HEK293 (cell line): Measurements from ENCODE around the gene SIGMAR1.
A peak's percentile ranks its signal among the peaks of the same experiment; 100 is the strongest.

Experiments
- HOXC10 ChIP-seq: sonication (generic); formaldehyde crosslinking; IDR thresholded peaks from 2 replicates; pipeline ENCODE4 v1.8.1; 2023; ENCODE audit warnings: mild to moderate bottlenecking, missing genetic modification reagents
- HOXD13 ChIP-seq: sonication (generic); formaldehyde crosslinking; IDR thresholded peaks from 2 replicates; pipeline ENCODE4 v1.8.0; 2022; ENCODE audit warnings: missing genetic modification reagents, borderline replicate concordance
- KLF16 ChIP-seq: fragments of 450-650 bp; formaldehyde crosslinking; IDR thresholded peaks from 2 replicates; pipeline ENCODE4 v1.5.1; 2017; ENCODE audit warnings: missing biosample characterization, missing genetic modification characterization
- RBAK ChIP-seq: fragments of 450-650 bp; formaldehyde crosslinking; IDR thresholded peaks from 2 replicates; pipeline ENCODE4 v1.5.1; 2016; ENCODE audit warnings: missing biosample characterization, missing genetic modification characterization
- SP7 ChIP-seq: fragments of 450-650 bp; formaldehyde crosslinking; IDR thresholded peaks from 2 replicates; pipeline ENCODE4 v1.5.1; 2016; ENCODE audit warnings: missing biosample characterization, missing genetic modification characterization
- ZBTB48 ChIP-seq: fragments of 450-650 bp; formaldehyde crosslinking; IDR thresholded peaks from 2 replicates; pipeline ENCODE4 v1.5.1; 2016; ENCODE audit warnings: missing biosample characterization, missing genetic modification characterization
- ZFP3 ChIP-seq: fragments of 450-650 bp; formaldehyde crosslinking; IDR thresholded peaks from 2 replicates; pipeline ENCODE4 v1.5.1; 2016; ENCODE audit warnings: low read depth, missing biosample characterization, missing genetic modification characterization
- ZFP41 ChIP-seq: fragments of 450-650 bp; formaldehyde crosslinking; IDR thresholded peaks from 2 replicates; pipeline ENCODE4 v1.5.1; 2016; ENCODE audit warnings: missing biosample characterization, missing genetic modification characterization, borderline replicate concordance
- ZNF132 ChIP-seq: fragments of 450-650 bp; formaldehyde crosslinking; IDR thresholded peaks from 2 replicates; pipeline ENCODE4 v1.5.1; 2017; ENCODE audit warnings: missing biosample characterization, missing genetic modification characterization, borderline replicate concordance
- ZNF133 ChIP-seq: fragments of 450-650 bp; formaldehyde crosslinking; IDR thresholded peaks from 2 replicates; pipeline ENCODE4 v1.5.1; 2016; ENCODE audit warnings: missing biosample characterization, missing genetic modification characterization
- ZNF175 ChIP-seq: fragments of 450-650 bp; formaldehyde crosslinking; IDR thresholded peaks from 2 replicates; pipeline ENCODE4 v1.5.1; 2016; ENCODE audit warnings: missing biosample characterization, missing genetic modification characterization
- ZNF19 ChIP-seq: fragments of 450-650 bp; formaldehyde crosslinking; IDR thresholded peaks from 2 replicates; pipeline ENCODE4; 2016; ENCODE audit warnings: missing biosample characterization, missing genetic modification characterization, low read depth
- ZNF202 ChIP-seq: fragments of 450-650 bp; formaldehyde crosslinking; IDR thresholded peaks from 2 replicates; pipeline ENCODE4 v1.5.1; 2016; ENCODE audit warnings: missing biosample characterization, missing genetic modification characterization, borderline replicate concordance
- ZNF223 ChIP-seq: fragments of 450-650 bp; formaldehyde crosslinking; IDR thresholded peaks from 2 replicates; pipeline ENCODE4 v1.5.1; 2016; ENCODE audit warnings: missing biosample characterization, missing genetic modification characterization
- ZNF239 ChIP-seq: fragments of 450-650 bp; formaldehyde crosslinking; IDR thresholded peaks from 2 replicates; pipeline ENCODE4 v1.5.1; 2016; ENCODE audit warnings: missing biosample characterization, missing genetic modification characterization
- ZNF24 ChIP-seq: fragments of 450-650 bp; formaldehyde crosslinking; IDR thresholded peaks from 2 replicates; pipeline ENCODE4 v1.5.1; 2016; ENCODE audit warnings: missing biosample characterization, missing genetic modification characterization
- ZNF302 ChIP-seq: fragments of 450-650 bp; formaldehyde crosslinking; IDR thresholded peaks from 2 replicates; pipeline ENCODE4 v1.5.1; 2016; ENCODE audit warnings: missing biosample characterization, missing genetic modification characterization, low read depth
- ZNF37A ChIP-seq: fragments of 450-650 bp; IDR thresholded peaks from 2 replicates; pipeline ENCODE4 v1.5.1; 2018; ENCODE audit warnings: missing biosample characterization, missing genetic modification characterization
- ZNF423 ChIP-seq: fragments of 450-650 bp; formaldehyde crosslinking; IDR thresholded peaks from 2 replicates; pipeline ENCODE4 v1.5.1; 2016; ENCODE audit warnings: missing biosample characterization, missing genetic modification characterization
- ZNF501 ChIP-seq: fragments of 450-650 bp; formaldehyde crosslinking; IDR thresholded peaks from 2 replicates; pipeline ENCODE4 v1.5.1; 2016; ENCODE audit warnings: missing biosample characterization, missing genetic modification characterization
- ZNF548 ChIP-seq: fragments of 450-650 bp; formaldehyde crosslinking; IDR thresholded peaks from 2 replicates; pipeline ENCODE4 v1.5.1; 2016; ENCODE audit warnings: missing biosample characterization, missing genetic modification characterization
- ZNF571 ChIP-seq: fragments of 450-650 bp; formaldehyde crosslinking; IDR thresholded peaks from 2 replicates; pipeline ENCODE4 v1.5.0; 2017; ENCODE audit warnings: missing biosample characterization, missing genetic modification characterization
- ZNF596 ChIP-seq: fragments of 450-650 bp; IDR thresholded peaks from 2 replicates; pipeline ENCODE4 v1.5.0; 2018; ENCODE audit warnings: missing biosample characterization, mild to moderate bottlenecking, missing genetic modification characterization, moderate library complexity
- ZNF629 ChIP-seq: fragments of 450-650 bp; formaldehyde crosslinking; IDR thresholded peaks from 2 replicates; pipeline ENCODE4 v1.5.1; 2017; ENCODE audit warnings: missing biosample characterization, missing genetic modification characterization
- ZNF670 ChIP-seq: fragments of 450-650 bp; formaldehyde crosslinking; IDR thresholded peaks from 2 replicates; pipeline ENCODE4 v1.5.1; 2016; ENCODE audit warnings: missing biosample characterization, missing genetic modification characterization, low read depth
- ZNF830 ChIP-seq: fragments of 450-650 bp; IDR thresholded peaks from 2 replicates; pipeline ENCODE4 v1.5.0; 2018; ENCODE audit warnings: missing biosample characterization, missing genetic modification characterization, low read depth, mild to moderate bottlenecking, moderate library complexity
- ZXDB ChIP-seq: fragments of 450-650 bp; formaldehyde crosslinking; IDR thresholded peaks from 2 replicates; pipeline ENCODE4 v1.5.1; 2016; ENCODE audit warnings: missing biosample characterization, missing genetic modification characterization
- TF ChIP-seq, protein P1 (sequence below): fragments of 450-650 bp; formaldehyde crosslinking; IDR thresholded peaks from 2 replicates; pipeline ENCODE4 v1.5.1; 2016; ENCODE audit warnings: missing biosample characterization, missing genetic modification characterization
- TF ChIP-seq, protein P2 (sequence below): fragments of 450-650 bp; formaldehyde crosslinking; IDR thresholded peaks from 2 replicates; pipeline ENCODE4 v1.5.1; 2017; ENCODE audit warnings: missing biosample characterization, missing genetic modification characterization
- TF ChIP-seq, protein P3 (sequence below): fragments of 450-650 bp; formaldehyde crosslinking; IDR thresholded peaks from 2 replicates; pipeline ENCODE4 v1.5.1; 2016; ENCODE audit warnings: missing biosample characterization, missing genetic modification characterization, low read depth
- TF ChIP-seq, protein P4 (sequence below): fragments of 450-650 bp; formaldehyde crosslinking; IDR thresholded peaks from 2 replicates; pipeline ENCODE4 v1.5.1; 2016; ENCODE audit warnings: missing biosample characterization, missing genetic modification characterization

Gene SIGMAR1

DNA sequence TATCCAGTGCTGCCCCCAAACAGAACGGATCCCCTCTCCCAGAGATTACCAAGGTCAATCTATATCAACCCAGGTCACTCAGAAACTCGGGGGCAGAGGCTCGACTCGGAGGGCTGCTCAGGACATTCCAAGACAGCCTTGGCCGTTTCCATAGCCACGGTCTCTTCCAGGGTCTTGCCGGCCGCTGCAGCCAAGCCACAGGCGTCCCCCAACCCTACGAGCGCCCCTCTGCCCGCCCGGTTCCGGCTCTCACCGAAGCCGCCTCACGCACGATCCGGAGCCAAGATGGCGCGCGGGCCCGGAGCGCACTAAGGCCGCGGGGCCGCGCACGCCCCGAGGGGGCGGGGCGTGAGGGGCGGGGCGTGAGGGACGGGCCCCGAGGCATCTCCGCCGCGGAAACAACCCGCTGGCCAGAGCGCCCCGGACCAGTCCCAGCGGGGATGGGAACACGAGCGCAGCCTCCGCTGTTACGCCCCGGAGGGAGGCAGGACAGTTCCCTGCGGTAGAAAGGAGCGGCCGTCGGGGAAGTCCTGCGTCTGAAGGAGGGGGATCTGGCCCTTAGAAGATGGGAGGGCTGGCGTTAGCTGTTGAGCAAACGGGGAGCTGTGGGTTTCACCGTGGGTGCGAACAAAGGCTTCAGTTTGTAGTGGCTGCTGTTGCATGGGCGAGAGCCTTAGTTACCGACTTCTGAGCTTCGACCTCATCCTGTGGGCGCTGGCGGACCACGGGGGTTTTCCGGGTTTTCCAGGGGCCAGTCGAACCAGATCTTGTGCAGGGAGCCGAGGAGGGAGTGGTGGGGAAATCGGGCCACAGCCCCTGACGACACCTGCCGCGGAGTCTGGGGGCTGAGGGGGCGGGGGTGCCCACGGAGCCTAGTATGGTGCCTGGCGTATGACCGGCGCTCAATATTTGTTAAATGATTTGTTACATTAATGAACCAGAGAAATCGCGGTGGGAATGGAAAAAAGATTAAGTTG lies 25.5 kb downstream of the SIGMAR1 start, which contains the start of gene RPP25L (continued):
- TF ChIP-seq, protein P1, sequence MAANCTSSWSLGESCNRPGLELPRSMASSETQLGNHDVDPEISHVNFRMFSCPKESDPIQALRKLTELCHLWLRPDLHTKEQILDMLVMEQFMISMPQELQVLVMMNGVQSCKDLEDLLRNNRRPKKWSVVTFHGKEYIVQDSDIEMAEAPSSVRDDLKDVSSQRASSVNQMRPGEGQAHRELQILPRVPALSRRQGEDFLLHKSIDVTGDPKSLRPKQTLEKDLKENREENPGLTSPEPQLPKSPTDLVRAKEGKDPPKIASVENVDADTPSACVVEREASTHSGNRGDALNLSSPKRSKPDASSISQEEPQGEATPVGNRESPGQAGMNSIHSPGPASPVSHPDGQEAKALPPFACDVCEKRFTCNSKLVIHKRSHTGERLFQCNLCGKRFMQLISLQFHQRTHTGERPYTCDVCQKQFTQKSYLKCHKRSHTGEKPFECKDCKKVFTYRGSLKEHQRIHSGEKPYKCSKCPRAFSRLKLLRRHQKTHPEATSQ (tag by site-specific recombination) = no peak
- TF ChIP-seq ZNF501 (tag by site-specific recombination) = no peak
- peak; percentile 36; the same call in 1 of the 2 replicates for TF ChIP-seq SP7 (tag by site-specific recombination)
- TF ChIP-seq ZNF670 (tag by site-specific recombination) = no peak
- no peak for TF ChIP-seq ZNF175 (tag by site-specific recombination)
- TF ChIP-seq, protein P2, sequence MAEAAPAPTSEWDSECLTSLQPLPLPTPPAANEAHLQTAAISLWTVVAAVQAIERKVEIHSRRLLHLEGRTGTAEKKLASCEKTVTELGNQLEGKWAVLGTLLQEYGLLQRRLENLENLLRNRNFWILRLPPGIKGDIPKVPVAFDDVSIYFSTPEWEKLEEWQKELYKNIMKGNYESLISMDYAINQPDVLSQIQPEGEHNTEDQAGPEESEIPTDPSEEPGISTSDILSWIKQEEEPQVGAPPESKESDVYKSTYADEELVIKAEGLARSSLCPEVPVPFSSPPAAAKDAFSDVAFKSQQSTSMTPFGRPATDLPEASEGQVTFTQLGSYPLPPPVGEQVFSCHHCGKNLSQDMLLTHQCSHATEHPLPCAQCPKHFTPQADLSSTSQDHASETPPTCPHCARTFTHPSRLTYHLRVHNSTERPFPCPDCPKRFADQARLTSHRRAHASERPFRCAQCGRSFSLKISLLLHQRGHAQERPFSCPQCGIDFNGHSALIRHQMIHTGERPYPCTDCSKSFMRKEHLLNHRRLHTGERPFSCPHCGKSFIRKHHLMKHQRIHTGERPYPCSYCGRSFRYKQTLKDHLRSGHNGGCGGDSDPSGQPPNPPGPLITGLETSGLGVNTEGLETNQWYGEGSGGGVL = peak; percentile 56
- TF ChIP-seq, protein P3, sequence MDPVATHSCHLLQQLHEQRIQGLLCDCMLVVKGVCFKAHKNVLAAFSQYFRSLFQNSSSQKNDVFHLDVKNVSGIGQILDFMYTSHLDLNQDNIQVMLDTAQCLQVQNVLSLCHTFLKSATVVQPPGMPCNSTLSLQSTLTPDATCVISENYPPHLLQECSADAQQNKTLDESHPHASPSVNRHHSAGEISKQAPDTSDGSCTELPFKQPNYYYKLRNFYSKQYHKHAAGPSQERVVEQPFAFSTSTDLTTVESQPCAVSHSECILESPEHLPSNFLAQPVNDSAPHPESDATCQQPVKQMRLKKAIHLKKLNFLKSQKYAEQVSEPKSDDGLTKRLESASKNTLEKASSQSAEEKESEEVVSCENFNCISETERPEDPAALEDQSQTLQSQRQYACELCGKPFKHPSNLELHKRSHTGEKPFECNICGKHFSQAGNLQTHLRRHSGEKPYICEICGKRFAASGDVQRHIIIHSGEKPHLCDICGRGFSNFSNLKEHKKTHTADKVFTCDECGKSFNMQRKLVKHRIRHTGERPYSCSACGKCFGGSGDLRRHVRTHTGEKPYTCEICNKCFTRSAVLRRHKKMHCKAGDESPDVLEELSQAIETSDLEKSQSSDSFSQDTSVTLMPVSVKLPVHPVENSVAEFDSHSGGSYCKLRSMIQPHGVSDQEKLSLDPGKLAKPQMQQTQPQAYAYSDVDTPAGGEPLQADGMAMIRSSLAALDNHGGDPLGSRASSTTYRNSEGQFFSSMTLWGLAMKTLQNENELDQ (tag by site-specific recombination) = no peak
- no peak for TF ChIP-seq ZNF19 (tag by site-specific recombination)
- TF ChIP-seq ZNF571 (tag by site-specific recombination) = no peak
- no peak for TF ChIP-seq HOXC10 (CRISPR knock-in tag)
- no peak for TF ChIP-seq ZNF132 (tag by site-specific recombination)
- TF ChIP-seq ZNF423 (tag by site-specific recombination) = peak; percentile 34; the same call in 1 of the 2 replicates
- TF ChIP-seq ZNF302 = no peak
- no peak for TF ChIP-seq ZNF133 (tag by site-specific recombination)
- peak; percentile 50 for TF ChIP-seq ZXDB
- no peak for TF ChIP-seq ZNF548 (tag by site-specific recombination)
- 0 out of 2 replicates have a peak, but pooled peaks have one; percentile 29 for TF ChIP-seq ZNF629 (tag by site-specific recombination)
- no peak for TF ChIP-seq KLF16 (tag by site-specific recombination)
- no peak for TF ChIP-seq ZNF830 (tag by site-specific recombination)
- TF ChIP-seq, protein P4, sequence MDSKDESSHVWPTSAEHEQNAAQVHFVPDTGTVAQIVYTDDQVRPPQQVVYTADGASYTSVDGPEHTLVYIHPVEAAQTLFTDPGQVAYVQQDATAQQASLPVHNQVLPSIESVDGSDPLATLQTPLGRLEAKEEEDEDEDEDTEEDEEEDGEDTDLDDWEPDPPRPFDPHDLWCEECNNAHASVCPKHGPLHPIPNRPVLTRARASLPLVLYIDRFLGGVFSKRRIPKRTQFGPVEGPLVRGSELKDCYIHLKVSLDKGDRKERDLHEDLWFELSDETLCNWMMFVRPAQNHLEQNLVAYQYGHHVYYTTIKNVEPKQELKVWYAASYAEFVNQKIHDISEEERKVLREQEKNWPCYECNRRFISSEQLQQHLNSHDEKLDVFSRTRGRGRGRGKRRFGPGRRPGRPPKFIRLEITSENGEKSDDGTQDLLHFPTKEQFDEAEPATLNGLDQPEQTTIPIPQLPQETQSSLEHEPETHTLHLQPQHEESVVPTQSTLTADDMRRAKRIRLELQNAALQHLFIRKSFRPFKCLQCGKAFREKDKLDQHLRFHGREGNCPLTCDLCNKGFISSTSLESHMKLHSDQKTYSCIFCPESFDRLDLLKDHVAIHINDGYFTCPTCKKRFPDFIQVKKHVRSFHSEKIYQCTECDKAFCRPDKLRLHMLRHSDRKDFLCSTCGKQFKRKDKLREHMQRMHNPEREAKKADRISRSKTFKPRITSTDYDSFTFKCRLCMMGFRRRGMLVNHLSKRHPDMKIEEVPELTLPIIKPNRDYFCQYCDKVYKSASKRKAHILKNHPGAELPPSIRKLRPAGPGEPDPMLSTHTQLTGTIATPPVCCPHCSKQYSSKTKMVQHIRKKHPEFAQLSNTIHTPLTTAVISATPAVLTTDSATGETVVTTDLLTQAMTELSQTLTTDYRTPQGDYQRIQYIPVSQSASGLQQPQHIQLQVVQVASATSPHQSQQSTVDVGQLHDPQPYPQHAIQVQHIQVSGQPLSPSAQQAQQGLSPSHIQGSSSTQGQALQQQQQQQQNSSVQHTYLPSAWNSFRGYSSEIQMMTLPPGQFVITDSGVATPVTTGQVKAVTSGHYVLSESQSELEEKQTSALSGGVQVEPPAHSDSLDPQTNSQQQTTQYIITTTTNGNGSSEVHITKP (tag by site-specific recombination) = no peak
- TF ChIP-seq ZNF202 = no peak
- no peak for TF ChIP-seq ZFP41 (tag by site-specific recombination)
- TF ChIP-seq ZNF37A (tag by site-specific recombination) = no peak
- no peak for TF ChIP-seq HOXD13 (CRISPR knock-in tag)
- TF ChIP-seq ZBTB48 (tag by site-specific recombination) = no peak
- TF ChIP-seq ZNF223 (tag by site-specific recombination) = no peak
- TF ChIP-seq RBAK (tag by site-specific recombination) = no peak
- TF ChIP-seq ZNF596 (tag by site-specific recombination) = no peak
- TF ChIP-seq ZNF24 = no peak
- no peak for TF ChIP-seq ZNF239 (tag by site-specific recombination)
- no peak for TF ChIP-seq ZFP3 (tag by site-specific recombination)
